ENCODE measurements around the gene LBH.
"Not testable (repeated sequence)": the region's sequence is repeated elsewhere in the genome, so short reads cannot be mapped to it uniquely, and the experiment has no call there.

Gene LBH

DNA sequence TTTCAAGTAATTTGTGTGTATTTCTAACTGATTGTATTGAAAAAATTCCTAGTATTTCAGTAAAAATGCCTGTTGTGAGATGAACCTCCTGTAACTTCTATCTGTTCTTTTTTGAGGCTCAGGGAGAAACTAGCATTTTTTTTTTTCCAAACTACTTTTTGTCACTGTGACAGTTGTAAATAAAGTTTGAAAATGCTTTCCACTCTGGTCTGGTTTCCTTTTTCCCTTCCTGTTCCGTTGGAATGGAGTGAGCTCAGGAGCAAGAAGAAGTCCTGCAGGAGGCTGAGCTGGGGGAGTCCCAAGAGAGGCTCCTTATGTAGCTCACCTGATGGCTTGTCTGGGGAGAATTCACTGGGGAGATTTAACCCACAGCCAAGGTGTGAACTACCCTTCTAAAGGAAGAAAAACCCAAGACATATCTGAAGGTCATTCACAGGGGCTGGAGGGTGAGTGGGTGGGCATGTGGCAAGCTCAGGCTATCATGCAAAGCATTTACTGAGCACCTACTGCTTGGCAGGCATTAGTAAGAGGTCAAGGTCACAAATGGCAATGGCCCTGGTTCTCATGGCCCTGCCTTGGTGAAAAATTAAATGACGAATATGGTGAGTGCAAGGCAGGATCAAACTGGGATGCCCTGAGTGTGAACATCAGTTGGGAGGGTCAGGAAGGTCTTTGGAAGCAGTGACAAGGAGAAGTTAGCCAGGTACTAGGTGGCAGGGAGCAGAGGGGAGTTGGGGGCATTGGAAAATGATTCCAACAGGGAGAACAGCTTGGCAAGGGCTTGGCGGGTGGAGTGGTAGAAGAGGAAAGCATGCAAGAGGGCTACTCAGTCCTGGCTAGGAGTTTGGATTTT, 28.7 kb downstream of the LBH start:
- no peak for DNase-seq

DNA sequence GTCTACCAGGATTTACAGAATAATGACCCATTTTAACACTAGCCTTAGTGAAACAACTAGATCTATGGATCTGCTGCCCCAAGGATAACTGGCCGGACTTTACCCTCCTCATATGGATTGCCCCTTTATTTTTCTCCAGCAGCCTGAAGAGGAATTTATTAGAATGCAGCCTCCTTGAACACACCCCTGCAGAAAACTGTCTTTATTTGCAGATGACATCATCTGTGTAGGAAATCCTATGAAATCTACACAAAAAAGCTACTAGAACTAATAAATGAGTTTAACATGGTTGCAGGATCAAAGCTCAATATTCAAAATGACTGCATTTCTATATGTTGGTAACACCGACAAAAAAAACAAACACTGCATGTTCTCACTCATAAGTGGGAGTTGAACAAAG, 29.6 kb downstream of the LBH start:
- DNase-seq = no peak

DNA sequence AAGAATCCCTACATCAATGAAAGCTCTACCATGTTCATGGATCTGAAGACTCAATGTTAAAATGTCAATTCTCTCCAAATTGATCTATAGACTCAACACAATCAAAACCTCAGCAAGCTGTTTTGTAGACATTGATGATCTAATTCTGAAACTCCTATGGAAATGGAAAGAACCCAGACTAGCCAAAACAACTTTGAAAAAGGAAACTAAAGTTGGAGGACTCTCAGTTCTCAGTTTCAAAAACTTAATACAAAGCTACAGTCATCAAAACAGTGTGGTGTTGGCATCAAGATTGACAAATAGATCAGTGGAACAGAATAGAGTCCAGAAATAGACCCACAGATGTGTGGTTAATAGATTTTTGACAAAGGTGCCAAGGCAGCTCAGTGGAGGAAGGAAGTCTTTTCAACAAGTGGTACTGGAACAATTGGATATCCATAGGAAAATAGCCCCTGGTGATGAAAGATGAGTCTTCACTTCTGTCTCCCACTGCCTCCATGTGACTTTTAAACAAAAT, 30.4 kb downstream of the LBH start:
- no peak for DNase-seq

DNA sequence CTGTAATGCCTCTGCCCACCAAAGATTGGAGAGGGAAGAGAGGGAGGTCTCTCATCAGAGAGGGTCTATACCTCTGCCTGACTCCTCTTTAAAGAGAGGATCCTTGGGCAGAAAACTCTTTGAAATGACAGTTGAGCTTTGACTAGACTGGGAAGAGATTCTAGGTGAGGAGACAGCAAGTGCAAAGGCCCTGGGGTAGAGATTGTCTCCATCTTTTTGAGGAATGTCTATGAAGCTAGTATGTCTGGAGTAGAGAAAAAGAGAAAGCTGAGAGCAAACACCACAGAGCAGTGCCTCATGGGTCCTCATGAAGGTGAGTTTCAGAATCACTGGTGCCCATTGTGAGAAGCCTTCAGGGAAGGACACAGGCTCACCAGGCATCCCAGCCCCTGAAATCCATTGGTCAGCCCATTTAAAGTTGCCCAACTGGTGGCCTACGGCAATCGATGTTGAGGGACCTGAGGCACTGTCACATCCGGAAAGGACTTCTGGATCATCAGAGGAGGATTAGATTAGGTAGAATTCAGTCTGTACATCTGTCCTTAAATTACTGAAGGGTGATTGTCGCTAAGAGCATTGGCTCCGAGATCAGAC, 31.5 kb downstream of the LBH start:
- no peak for DNase-seq

DNA sequence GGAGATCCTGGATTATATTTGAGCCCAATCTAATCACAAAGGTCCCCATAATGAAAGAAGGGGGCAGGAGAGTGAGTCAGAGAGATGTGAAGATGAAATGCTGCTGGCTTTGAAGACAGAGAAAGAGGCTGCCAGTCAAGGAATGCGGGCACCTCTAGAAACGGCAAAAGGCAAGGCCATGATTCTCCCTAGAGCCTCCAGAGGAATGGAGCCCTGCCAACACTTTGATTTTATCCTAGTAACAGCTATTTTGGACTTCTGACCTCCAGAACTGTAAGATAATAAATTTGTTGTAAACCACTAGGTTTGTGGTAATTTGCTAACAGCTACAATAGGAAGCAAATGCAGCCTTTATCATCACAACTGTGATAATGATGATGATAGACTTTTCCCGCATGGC, 32.9 kb downstream of the LBH start:
- no peak for DNase-seq

DNA sequence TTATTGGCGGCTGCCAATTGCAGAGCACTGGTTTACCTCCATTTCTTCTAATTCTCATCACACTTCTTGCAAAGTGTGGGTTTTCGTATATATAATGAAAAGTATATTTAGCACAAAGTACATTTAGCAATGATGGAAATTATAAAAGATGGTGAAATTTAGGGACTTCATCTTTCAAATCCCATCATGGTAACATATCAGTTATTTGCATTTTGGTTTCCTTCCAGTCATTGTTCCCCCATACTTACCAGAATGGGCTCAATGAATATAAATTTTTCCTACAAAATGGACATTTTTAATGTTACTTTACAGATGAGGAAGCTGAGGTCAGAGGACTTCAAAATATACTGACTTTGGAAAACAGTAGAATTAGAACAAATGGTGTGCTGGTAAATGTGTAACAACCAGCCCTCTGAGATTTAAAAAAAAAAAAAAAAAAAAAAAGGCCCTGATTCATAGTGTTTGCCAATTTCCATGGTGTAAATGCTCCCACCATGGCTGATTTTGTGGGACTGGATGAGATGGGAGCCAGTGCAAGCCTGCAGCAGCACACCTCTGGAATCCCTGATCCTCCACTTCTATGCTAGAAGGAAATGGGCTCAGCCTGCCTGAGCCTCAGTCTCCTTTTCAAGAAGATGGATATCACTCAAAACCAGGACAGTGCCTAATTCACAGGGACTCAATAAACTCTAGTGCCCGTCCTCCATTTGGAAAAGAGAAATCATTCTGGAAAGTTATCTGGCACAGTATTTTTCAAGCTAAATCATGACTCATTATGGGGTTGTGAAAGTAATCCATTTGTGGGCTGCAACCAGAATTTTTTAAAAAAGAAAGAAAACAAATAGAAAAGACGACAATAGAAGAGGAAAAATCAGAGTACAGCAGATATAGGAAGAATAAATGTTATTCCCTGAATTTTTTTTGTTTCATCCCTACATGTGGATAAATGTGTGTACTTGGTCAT, 34.0 kb downstream of the LBH start:
- no peak for DNase-seq

DNA sequence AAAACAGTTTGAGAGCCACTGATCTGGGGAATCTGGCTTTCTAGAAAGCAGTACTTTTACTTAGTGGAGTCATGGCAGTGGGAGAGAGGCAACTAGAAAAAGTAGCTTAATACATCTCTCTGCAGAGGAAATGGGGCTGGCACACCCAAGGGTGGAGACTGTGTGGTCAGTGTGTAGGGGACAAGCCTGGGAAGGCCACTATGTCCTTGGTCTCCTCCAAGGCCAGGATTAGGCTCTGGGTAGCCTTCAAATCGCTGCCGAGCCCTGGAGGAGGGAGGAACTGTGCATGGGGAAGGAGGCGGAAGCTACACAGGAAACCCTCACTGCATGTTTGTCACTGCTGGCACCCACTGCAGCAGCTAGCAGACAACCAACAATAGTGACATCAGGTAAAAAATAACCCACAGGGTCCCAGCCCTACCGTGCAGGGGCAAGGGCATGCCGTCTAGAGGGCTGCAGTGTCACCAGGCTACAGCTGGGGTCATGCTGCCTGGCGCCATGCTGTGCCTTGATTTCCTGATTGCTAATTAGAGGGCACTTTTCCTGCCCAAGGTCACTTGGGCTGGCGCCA, 34.8 kb downstream of the LBH start:
- DNase-seq = no peak

GRCh38 chr2:30266705-30267104, 35.4 kb downstream of the LBH start:
- no peak for DNase-seq

DNA sequence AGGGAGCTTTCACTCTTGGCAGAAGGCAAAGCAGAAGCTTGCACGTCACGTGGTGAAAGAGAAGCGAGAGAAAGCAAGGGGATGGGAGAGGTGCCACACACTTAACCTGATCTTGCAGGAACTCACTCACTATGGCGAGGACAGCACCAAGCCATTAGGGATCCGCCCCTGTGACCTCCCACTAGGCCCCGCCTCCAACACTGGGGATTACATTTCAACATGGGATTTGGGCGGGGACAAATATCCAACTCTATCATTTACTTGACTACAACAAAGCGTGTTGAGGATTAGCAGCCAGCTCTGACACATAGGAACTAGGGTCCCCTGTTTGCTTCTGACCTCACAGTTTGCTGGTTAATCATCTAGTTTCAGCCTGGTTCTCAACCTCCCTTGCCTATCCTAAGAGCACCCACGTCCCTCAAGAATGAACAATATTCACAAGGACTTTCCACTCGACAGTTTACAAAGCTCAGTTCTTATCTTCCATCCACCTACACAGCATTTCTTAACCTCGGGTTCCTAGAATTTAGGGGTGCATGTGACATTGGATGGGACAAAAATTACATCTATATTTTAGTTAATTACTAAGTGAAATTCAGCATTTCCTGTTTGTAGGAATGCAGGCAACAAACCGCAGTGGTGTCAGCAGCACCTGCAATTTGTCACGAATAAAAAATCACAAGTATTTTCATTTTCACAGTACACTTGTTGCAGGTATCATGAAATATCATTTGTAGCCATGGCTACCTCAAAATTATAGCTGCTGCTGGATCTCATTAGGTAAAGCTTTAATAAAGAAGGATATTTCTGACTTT, 36.0 kb downstream of the LBH start:
- DNase-seq = no peak

GRCh38 chr2:30268296-30268871, 37.0 kb downstream of the LBH start:
- DNase-seq = no peak

- not testable (repeated sequence) for DNase-seq
These were observed 37.9 kb downstream of the LBH start for GRCh38 chr2:30269114-30269770.

GRCh38 chr2:30269771-30270145, 38.4 kb downstream of the LBH start:
- no peak for DNase-seq

DNA sequence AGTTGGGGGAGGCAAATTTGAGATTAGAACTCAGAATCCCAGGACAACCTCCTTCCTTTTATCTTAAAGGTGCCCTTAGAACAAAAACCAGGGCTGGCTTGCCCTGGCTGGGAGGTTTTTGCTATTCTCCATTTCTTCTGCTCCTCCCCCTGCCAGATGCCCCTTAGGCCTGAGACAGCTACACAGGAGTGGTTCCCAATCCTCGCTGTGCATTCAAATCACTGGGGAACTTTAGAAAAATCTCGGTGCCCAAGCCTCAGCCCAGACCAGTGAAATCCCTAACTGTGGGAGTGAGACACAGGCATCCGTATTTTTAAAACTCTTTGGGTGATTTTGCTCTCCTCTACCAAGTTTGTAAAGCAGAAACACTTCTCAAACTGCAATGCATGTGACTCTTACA, 38.8 kb downstream of the LBH start:
- no peak for DNase-seq

DNA sequence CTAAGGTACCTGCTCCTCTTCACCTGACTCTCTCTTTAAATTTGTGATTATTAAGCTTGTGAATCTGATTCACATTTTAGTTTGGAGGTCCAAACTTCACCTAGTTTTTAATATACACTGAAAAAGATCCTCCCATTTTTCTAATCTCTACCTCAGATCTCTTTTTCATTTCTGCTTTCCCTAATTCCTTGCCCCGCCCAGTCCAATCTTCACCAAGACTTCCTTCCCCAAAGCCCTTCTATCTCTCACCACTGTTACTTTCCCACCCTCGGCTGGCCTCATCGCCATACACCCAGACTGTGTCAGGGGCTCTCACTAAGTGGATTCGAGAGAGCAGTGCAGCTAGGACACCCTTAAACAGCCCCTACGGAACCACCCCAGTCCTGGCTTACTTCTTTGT, 40.0 kb downstream of the LBH start:
- no peak for DNase-seq

DNA sequence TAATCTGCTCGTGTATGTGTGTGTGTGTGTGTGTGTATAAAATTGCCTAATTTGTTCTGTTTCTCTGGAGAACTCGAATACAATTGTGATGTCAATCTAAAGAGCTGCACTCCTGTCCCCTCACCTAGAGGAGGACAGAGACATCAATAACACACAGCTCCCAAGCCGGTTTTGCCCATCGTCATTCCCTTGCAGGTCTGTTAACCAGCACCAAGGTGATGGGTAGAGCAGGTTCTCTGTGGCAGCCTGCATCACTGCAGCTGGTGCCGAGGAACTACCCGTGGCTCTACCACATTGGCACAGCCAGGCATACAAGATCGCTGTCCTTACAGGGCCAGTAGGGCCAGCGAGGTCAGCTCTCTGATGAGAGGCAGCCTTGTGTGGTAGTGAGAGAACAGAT, 41.0 kb downstream of the LBH start:
- no peak for DNase-seq

DNA sequence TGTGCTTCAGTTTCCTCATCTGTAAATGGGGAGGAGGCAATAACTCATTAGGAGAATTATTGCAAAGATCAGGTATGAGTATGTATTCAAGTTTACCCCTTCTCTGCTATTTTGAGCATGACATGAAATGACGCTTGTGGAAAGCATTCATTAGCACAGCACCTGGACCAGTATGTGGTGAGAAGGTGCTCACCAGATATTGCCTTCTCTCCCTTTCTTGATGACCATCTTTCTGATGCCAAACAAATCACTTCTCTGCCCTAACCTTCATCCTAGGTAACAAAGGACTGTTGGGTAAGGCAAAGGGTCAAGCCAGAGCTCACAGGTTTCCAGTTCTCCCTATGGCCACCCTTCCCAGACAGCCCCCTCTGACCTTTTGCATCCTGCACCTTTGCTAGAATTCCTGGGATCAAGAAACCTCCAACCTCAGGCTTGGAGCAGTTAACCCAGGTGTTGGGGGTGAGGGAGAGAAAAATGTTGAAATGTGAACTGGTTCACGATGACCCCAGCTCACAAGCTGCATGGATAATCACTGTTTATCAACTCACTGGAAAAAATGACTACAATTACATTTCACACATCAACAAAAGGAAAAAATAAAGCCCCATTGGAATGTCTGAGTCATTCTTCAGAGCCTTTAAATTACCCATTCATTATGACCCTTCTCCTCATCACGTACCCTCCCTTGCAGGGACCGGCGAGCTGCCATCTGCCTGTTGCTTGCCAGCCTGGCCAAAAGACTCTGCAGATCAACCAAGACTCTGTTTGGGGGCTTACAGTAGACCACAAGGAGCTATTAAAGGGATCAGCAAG, 41.6 kb downstream of the LBH start:
- no peak for DNase-seq

DNA sequence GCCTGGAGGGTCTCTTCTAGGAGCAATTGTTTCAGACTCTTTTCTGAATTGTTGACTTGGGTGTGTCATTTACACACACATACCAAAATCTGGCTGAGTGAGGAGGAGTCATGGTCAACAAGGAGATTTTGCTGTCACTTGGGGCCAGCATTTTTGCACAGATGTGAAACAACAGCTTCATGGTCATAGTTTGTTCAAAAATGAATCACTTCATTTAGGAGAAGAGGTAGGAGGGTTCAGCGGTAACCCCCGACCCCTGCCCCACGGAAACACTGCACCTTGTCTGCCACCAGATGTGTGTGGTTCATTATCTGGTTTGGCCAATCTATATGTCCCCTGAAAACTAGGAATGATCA, 42.2 kb downstream of the LBH start:
- no peak for DNase-seq

GRCh38 chr2:30275256-30275655, 43.9 kb downstream of the LBH start:
- DNase-seq = no peak

DNA sequence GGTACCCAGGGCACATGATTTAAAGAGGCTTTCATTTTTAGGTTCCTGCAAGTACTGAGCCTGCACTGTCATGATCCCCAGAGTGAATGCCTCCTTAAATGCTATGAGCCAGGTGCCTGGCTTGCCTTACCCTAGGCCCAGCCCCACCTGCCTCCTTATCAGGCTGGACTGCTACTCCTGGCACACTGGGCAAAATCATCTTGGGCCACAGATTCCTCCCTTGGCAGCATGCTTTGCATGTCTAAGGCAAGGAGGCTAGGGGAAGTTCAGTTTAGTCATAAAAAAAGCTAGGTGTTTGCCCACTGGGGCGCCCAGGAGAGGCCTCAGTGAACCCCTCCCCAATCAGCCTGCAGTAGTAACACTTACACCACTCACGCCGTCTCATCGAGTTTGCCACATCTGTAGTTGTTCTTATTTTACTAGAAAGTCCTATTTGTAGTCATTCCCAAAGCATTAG, 45.1 kb downstream of the LBH start:
- no peak for DNase-seq

GRCh38 chr2:30277582-30277981, 46.2 kb downstream of the LBH start:
- DNase-seq = no peak

Measured in COR-L47 (cell line).